Smooth muscle cell (in vitro differentiated cells): ENCODE results near the gene SOBP. TPM values are rescaled to one million over a fixed set of nuclear protein-coding genes. Genes with fewer than 3 reads are reported as not detected.

Source experiments
- DNase-seq: peaks from one replicate; lab custom pipeline; 2025; ENCODE audit not compliant: unreplicated experiment; lab: John Stamatoyannopoulos, UW
- H2AFZ ChIP-seq: fragments of 200-600 bp; sonication (generic); 2 replicates; pipeline ENCODE4 v1.6.0; 2016; ENCODE audit warnings: antibody characterized with exemption, low read depth, mild to moderate bottlenecking
- H3F3A ChIP-seq: fragments of 200-600 bp; sonication (generic); 2 replicates; pipeline ENCODE4 v1.6.0; 2017; ENCODE audit warnings: antibody characterized with exemption, low read depth
- H3K27ac ChIP-seq: fragments of 200-600 bp; sonication (generic); 2 replicates; pipeline ENCODE4 v1.5.1; 2016; ENCODE audit warnings: low read depth, mild to moderate bottlenecking
- H3K27me3 ChIP-seq: fragments of 200-600 bp; sonication (generic); 2 replicates; pipeline ENCODE4 v1.6.1; 2016; ENCODE audit warnings: low read depth, mild to moderate bottlenecking
- H3K36me3 ChIP-seq: fragments of 200-600 bp; sonication (generic); 2 replicates; pipeline ENCODE4 v1.5.1; 2016; ENCODE audit warnings: low read depth
- H3K4me1 ChIP-seq: fragments of 200-600 bp; sonication (generic); 2 replicates; pipeline ENCODE4 v1.5.1; 2016; ENCODE audit warnings: low read depth
- H3K4me2 ChIP-seq: fragments of 200-600 bp; sonication (generic); 2 replicates; pipeline ENCODE4 v1.6.0; 2016; ENCODE audit warnings: mild to moderate bottlenecking
- H3K4me3 ChIP-seq: fragments of 200-600 bp; sonication (generic); 2 replicates; pipeline ENCODE4 v1.5.1; 2016; ENCODE audit warnings: mild to moderate bottlenecking
- H3K79me2 ChIP-seq: fragments of 200-600 bp; sonication (generic); 2 replicates; pipeline ENCODE4 v1.6.0; 2016; ENCODE audit warnings: low read depth, mild to moderate bottlenecking
- H3K9ac ChIP-seq: fragments of 200-600 bp; sonication (generic); 2 replicates; pipeline ENCODE4 v1.6.0; 2016; ENCODE audit warnings: low read depth
- H3K9me3 ChIP-seq: fragments of 200-600 bp; sonication (generic); replicated peaks from 2 replicates; pipeline ENCODE4 v1.5.1; 2016; ENCODE audit warnings: low read depth
- H4K20me1 ChIP-seq: fragments of 200-600 bp; sonication (generic); 2 replicates; pipeline ENCODE4 v1.6.0; 2016; ENCODE audit warnings: low read depth
- WGBS: methylation state at CpG from one replicate; pipeline ENCODE4 v1.1.7; 2016; ENCODE audit warnings: low lambda C conversion rate; 5-methylcytosine and 5-hydroxymethylcytosine counted together
- polyA plus RNA-seq: library from polyadenylated mRNA; unstranded; fragments of >200 nt; fragmentation: Nextera tagmentation; extraction: Ambion mirVana; gene quantifications from 2 replicates; pipeline ENCODE4 v1.2.1, GENCODE V29; 2016
- total RNA-seq: library from RNA; depleted of rRNA; stranded (reverse); fragments of >200 nt; gene quantifications from 2 replicates; pipeline ENCODE4 v1.2.3, GENCODE V29; 2014
- TF ChIP-seq, protein P1 (sequence below): fragments of 200-600 bp; sonication (generic); IDR thresholded peaks from 2 replicates; pipeline ENCODE4 v1.5.1; 2017; ENCODE audit warnings: borderline replicate concordance, mild to moderate bottlenecking, antibody characterized with exemption; ENCODE audit not compliant: insufficient read depth, poor library complexity, severe bottlenecking

SOBP gene
- total and polyA plus RNA-seq, 2 experiments from 2014 or later = 0.67 to 4.0 TPM

DNA sequence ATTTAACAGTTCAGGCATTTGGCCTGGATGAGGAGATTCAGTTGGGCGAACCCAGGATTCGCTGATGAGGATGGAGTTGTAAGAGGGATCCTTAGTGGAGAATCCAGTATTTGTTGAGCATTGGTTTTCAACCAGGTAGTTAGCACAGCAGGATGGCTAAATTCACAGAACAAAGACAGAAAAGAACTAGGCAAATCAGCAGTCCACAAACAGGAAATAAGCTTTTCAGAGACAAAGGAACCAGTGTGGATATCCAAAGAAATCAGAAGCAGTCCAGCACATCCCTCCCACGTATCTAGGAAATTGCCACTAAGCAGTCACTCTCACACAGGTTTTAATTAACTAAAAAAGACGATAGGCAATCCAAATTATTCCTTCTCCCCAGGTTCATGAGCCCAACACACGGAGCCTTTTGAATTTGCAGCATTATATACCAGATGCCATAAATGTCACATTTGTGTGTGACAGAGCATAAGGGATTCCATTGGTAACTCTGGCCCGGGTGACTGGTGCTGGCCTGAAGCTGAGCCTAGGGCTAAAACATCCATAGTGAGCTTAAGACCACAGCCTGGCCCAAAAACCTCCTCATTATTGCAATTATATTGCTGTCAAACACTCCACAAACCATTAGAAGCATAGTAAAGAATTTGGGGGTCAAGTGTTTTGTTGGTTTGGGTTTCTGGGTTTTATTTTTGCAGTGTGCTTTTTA, 131.5 kb downstream of the SOBP start:
- no peak overlapping the region for H3K27ac ChIP-seq
- TF ChIP-seq, protein P1, sequence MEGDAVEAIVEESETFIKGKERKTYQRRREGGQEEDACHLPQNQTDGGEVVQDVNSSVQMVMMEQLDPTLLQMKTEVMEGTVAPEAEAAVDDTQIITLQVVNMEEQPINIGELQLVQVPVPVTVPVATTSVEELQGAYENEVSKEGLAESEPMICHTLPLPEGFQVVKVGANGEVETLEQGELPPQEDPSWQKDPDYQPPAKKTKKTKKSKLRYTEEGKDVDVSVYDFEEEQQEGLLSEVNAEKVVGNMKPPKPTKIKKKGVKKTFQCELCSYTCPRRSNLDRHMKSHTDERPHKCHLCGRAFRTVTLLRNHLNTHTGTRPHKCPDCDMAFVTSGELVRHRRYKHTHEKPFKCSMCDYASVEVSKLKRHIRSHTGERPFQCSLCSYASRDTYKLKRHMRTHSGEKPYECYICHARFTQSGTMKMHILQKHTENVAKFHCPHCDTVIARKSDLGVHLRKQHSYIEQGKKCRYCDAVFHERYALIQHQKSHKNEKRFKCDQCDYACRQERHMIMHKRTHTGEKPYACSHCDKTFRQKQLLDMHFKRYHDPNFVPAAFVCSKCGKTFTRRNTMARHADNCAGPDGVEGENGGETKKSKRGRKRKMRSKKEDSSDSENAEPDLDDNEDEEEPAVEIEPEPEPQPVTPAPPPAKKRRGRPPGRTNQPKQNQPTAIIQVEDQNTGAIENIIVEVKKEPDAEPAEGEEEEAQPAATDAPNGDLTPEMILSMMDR = no peak
- no peaks in the 10 kb centered on the region for H4K20me1 ChIP-seq
- H3K27me3 ChIP-seq = no peaks in the 10 kb centered on the region
- peaks cover 20% of the 10 kb centered on the region for H3K4me1 ChIP-seq
- 85% methylated on average over 6 of the region's 6 CpGs for WGBS
- H3K79me2 ChIP-seq = no peaks in the 10 kb centered on the region
- H3K4me2 ChIP-seq = no peak overlapping the region
- no peaks in the 10 kb centered on the region for H3K9me3 ChIP-seq
- H3K4me3 ChIP-seq = no peak overlapping the region
- H2AFZ ChIP-seq = no peak overlapping the region
- H3K9ac ChIP-seq = no peak overlapping the region
- H3F3A ChIP-seq = no peaks in the 10 kb centered on the region
- H3K36me3 ChIP-seq = no peaks in the 10 kb centered on the region
- DNase-seq = no peak

DNA sequence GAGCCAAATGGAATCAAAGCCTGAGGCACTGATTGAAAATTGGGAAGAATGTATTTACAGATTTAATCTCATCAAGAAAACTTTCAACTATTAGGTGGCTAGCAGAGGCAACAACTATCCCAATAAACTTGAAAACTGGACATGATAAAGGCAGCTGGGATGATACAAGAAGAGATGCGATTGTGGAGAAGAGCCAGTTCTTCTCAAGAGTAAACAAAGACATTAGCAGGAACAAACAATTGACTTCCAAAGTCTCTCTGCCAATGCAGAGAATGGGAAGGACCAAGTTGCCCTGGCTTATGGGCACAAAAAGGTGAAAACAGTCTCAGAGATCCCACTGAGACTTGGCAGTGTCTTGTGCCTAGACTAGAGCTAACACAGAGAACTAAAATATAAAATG, 132.4 kb downstream of the SOBP start:
- 83% methylated on average over 1 of the region's 1 CpG for WGBS
- no peaks in the 10 kb centered on the region for H3K36me3 ChIP-seq
- H3K4me1 ChIP-seq = peaks cover 20% of the 10 kb centered on the region
- H3K27me3 ChIP-seq = no peaks in the 10 kb centered on the region
- H3K4me2 ChIP-seq = no peak overlapping the region
- H4K20me1 ChIP-seq = no peaks in the 10 kb centered on the region
- no peaks in the 10 kb centered on the region for H3K9me3 ChIP-seq
- no peak overlapping the region for H2AFZ ChIP-seq
- TF ChIP-seq, protein P1 = no peak
- no peak overlapping the region for H3K9ac ChIP-seq
- no peaks in the 10 kb centered on the region for H3K79me2 ChIP-seq
- DNase-seq = no peak
- no peak overlapping the region for H3K27ac ChIP-seq
- no peak overlapping the region for H3K4me3 ChIP-seq
- no peaks in the 10 kb centered on the region for H3F3A ChIP-seq

DNA sequence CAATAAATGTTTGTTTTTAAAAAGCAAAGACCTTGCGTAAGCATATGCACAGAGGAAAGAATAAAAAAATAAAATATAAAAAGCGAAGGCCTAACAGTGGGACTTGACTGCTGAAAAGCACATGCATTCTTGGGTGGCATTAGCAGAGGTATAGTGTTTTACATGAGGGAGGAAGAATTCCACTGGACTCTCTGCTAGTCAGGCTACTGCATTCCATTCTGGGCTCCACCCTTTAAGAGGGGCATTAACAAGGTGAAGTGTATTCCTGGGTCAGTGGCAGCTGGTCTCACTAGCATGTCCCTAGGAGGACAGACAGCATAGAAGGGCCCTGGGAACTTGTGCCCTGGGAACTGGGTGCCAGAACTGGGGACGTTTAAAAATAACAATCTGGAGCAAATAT, 134.1 kb downstream of the SOBP start:
- H3K4me2 ChIP-seq = no peak overlapping the region

More for the DNA sequence above, 134.1 kb downstream of the SOBP start:
- Histone ChIP-seq H3K9ac (no peak overlapping the region), H3K4me3 (no peak overlapping the region), H2AFZ (no peak overlapping the region), H3K27ac (no peak overlapping the region), H3K27me3 (no peaks in the 10 kb centered on the region), H3K79me2 (no peaks in the 10 kb centered on the region), H3K36me3 (no peaks in the 10 kb centered on the region), H3K9me3 (no peaks in the 10 kb centered on the region), H3F3A (no peaks in the 10 kb centered on the region), H4K20me1 (no peaks in the 10 kb centered on the region), H3K4me1 (peaks cover 20% of the 10 kb centered on the region)
- 91% methylated on average over 3 of the region's 3 CpGs for WGBS
- TF ChIP-seq, protein P1 = no peak
- DNase-seq = no peak
